SK-N-SH (cell line): ENCODE results near the gene PTMS. TPM values are rescaled to one million over a fixed set of nuclear protein-coding genes. Genes with fewer than 3 reads are reported as not detected.

Source experiments
- CTCF ChIA-PET: fragments of 300-600, 350-600 bp; formaldehyde crosslinking; extraction: SDS; loops from one replicate; lab custom pipeline; 2021; lab: Yijun Ruan, JAX
- POLR2A ChIA-PET: fragments of 350-600 bp; sonication (Branson Sonifier 250); formaldehyde crosslinking; extraction: SDS; loops from one replicate; lab custom pipeline; 2020; ENCODE audit warnings: antibody characterized with exemption, inconsistent platforms; lab: Yijun Ruan, JAX
- DNase-seq: peaks from one replicate; pipeline ENCODE4 v3.0.0; 2012
- H2AFZ ChIP-seq: fragments of 200-600 bp; sonication (generic); 2 replicates; pipeline ENCODE4 v1.8.1; 2016; ENCODE audit warnings: antibody characterized with exemption, mild to moderate bottlenecking, low read depth
- H3F3A ChIP-seq: fragments of 200-600 bp; sonication (generic); replicated peaks from 2 replicates; pipeline ENCODE3; 2016; ENCODE audit warnings: antibody characterized with exemption, mild to moderate bottlenecking; ENCODE audit not compliant: insufficient read depth
- H3K27ac ChIP-seq, 2 experiments: fragments of 200-500 bp in 1 of 2; fragments of 200-600 bp in 1 of 2; sonication (Bioruptor generic) in 1 of 2; sonication (generic), shearing (Covaris generic) in 1 of 2; 2 replicates each; pipeline versions ENCODE4 v1.5.1 to v1.6.1; 2014 to 2016; ENCODE audit warnings: low read depth in 2 of 2, inconsistent platforms in 1 of 2, low read length in 1 of 2, mild to moderate bottlenecking in 1 of 2, mixed read lengths in 1 of 2
- H3K27me3 ChIP-seq: fragments of 200-600 bp; sonication (generic), shearing (Covaris generic); 2 replicates; pipeline ENCODE4 v1.6.1; 2016; ENCODE audit warnings: mixed run types; ENCODE audit not compliant: insufficient read depth
- H3K36me3 ChIP-seq, 2 experiments: fragments of 200-500 bp in 1 of 2; fragments of 200-600 bp in 1 of 2; sonication (Bioruptor generic) in 1 of 2; sonication (generic) in 1 of 2; replicated peaks in 1 of 2; 2 replicates each; pipeline versions ENCODE3 to v1.5.1; 2014 to 2016; ENCODE audit warnings: low read length in 1 of 2, mild to moderate bottlenecking in 1 of 2; ENCODE audit not compliant: insufficient read depth in 2 of 2, control insufficient read depth in 1 of 2
- H3K4me1 ChIP-seq, 2 experiments: fragments of 200-500 bp in 1 of 2; fragments of 200-600 bp in 1 of 2; sonication (Bioruptor generic) in 1 of 2; sonication (generic), shearing (Covaris generic) in 1 of 2; 2 replicates each; pipeline versions ENCODE4 v1.5.1 to v1.6.1; 2014 to 2016; ENCODE audit warnings: low read depth in 1 of 2, low read length in 1 of 2, mixed run types in 1 of 2; ENCODE audit not compliant: insufficient read depth in 2 of 2, control insufficient read depth in 1 of 2
- H3K4me2 ChIP-seq: fragments of 200-600 bp; sonication (generic), shearing (Covaris generic); 2 replicates; pipeline ENCODE4 v1.6.1; 2017; ENCODE audit warnings: mixed run types
- H3K4me3 ChIP-seq, 2 experiments: fragments of 200-500 bp in 1 of 2; fragments of 200-600 bp in 1 of 2; sonication (Bioruptor generic) in 1 of 2; sonication (generic), shearing (Covaris generic) in 1 of 2; 2 replicates each; pipeline versions ENCODE4 v1.5.1 to v1.8.1; 2014 to 2016; ENCODE audit warnings: low read depth in 2 of 2, inconsistent platforms in 1 of 2, low read length in 1 of 2, mild to moderate bottlenecking in 1 of 2, mixed read lengths in 1 of 2, moderate library complexity in 1 of 2
- H3K79me2 ChIP-seq: fragments of 200-600 bp; sonication (generic); 2 replicates; pipeline ENCODE4 v1.8.1; 2017; ENCODE audit warnings: mild to moderate bottlenecking; ENCODE audit not compliant: insufficient read depth
- H3K9ac ChIP-seq: fragments of 200-600 bp; sonication (generic); 2 replicates; pipeline ENCODE4 v1.6.1; 2017; ENCODE audit warnings: mixed run types
- H3K9me2 ChIP-seq: fragments of 200-600 bp; sonication (generic); 2 replicates; pipeline ENCODE4 v1.6.1; 2017; ENCODE audit warnings: mixed run types
- H3K9me3 ChIP-seq: fragments of 200-600 bp; sonication (generic); 2 replicates; pipeline ENCODE4 v1.6.1; 2017; ENCODE audit warnings: mixed run types, mild to moderate bottlenecking, moderate library complexity
- H4K20me1 ChIP-seq: fragments of 200-600 bp; sonication (generic); 2 replicates; pipeline ENCODE4 v1.6.1; 2017; ENCODE audit warnings: mild to moderate bottlenecking, mixed run types; ENCODE audit not compliant: insufficient read depth
- CHD2 ChIP-seq: fragments of 150-350 bp; IDR thresholded peaks from 2 replicates; pipeline ENCODE4 v1.6.1; 2018; ENCODE audit warnings: low read length; ENCODE audit not compliant: partially characterized antibody
- ELF1 ChIP-seq: IDR thresholded peaks from 2 replicates; pipeline ENCODE4 v1.4.0; 2012
- EP300 ChIP-seq, 2 experiments: IDR thresholded peaks; 2 replicates each; pipeline versions ENCODE4 v1.4.0 to v1.6.1; 2012; ENCODE audit warnings: borderline replicate concordance in 1 of 2, low read depth in 1 of 2, low read length in 1 of 2
- EZH2phosphoT487 ChIP-seq: fragments of 200-600 bp; sonication (generic); IDR thresholded peaks from 2 replicates; pipeline ENCODE4 v1.6.1; 2017; ENCODE audit warnings: low read depth, mixed run types, mild to moderate bottlenecking, antibody characterized with exemption, moderate library complexity, borderline replicate concordance
- FOSL2 ChIP-seq: IDR thresholded peaks from 2 replicates; pipeline ENCODE4 v1.4.0; 2012; ENCODE audit warnings: low read depth, mild to moderate bottlenecking, moderate library complexity, borderline replicate concordance
- FOXJ3 ChIP-seq: sonication (generic); formaldehyde crosslinking; IDR thresholded peaks from 2 replicates; pipeline ENCODE4 v1.5.1; 2020; ENCODE audit warnings: mild to moderate bottlenecking, missing genetic modification reagents
- FOXM1 ChIP-seq: IDR thresholded peaks from 2 replicates; pipeline ENCODE4 v1.4.0; 2012; ENCODE audit warnings: low read depth, mild to moderate bottlenecking
- GABPA ChIP-seq: IDR thresholded peaks from 2 replicates; pipeline ENCODE4 v1.4.0; 2012; ENCODE audit warnings: low read depth, mild to moderate bottlenecking
- JUND ChIP-seq: IDR thresholded peaks from 2 replicates; pipeline ENCODE4 v1.4.0; 2012
- NFIC ChIP-seq: IDR thresholded peaks from 2 replicates; pipeline ENCODE4 v1.4.0; 2012; ENCODE audit warnings: borderline replicate concordance
- NRF1 ChIP-seq: IDR thresholded peaks from 2 replicates; pipeline ENCODE4 v1.6.1; 2012; ENCODE audit warnings: low read depth, mild to moderate bottlenecking, low read length
- POLR2AphosphoS5 ChIP-seq: IDR thresholded peaks from 2 replicates; pipeline ENCODE4 v1.6.1; 2012; ENCODE audit warnings: low read depth, low read length
- RCOR1 ChIP-seq: fragments of 150-350 bp; IDR thresholded peaks from 2 replicates; pipeline ENCODE4 v1.6.1; 2017; ENCODE audit warnings: antibody characterized with exemption, low read length
- SIN3A ChIP-seq: IDR thresholded peaks from 2 replicates; pipeline ENCODE4 v1.6.1; 2012; ENCODE audit warnings: low read depth, mild to moderate bottlenecking, low read length, moderate library complexity, borderline replicate concordance
- TCF12 ChIP-seq: IDR thresholded peaks from 2 replicates; pipeline ENCODE4 v1.4.0; 2012
- TEAD4 ChIP-seq: IDR thresholded peaks from 2 replicates; pipeline ENCODE4 v1.4.0; 2012; ENCODE audit warnings: mild to moderate bottlenecking, borderline replicate concordance; ENCODE audit not compliant: insufficient read depth
- YY1 ChIP-seq: IDR thresholded peaks from 2 replicates; pipeline ENCODE4 v1.4.0; 2012; ENCODE audit warnings: low read depth, mild to moderate bottlenecking
- WGBS: methylation state at CpG from one replicate; pipeline ENCODE4 v1.1.6; 2017; ENCODE audit warnings: low lambda C conversion rate; 5-methylcytosine and 5-hydroxymethylcytosine counted together
- polyA plus RNA-seq, 3 experiments: library from polyadenylated mRNA; depleted of rRNA; stranded (reverse); fragments of >200 nt; gene quantifications; 2 replicates each; pipeline ENCODE4 v1.2.3, GENCODE V29; 2012
- TF ChIP-seq, protein P1 (sequence below): fragments of 150-350 bp; IDR thresholded peaks from 2 replicates; pipeline ENCODE4 v1.6.1; 2016; ENCODE audit warnings: mild to moderate bottlenecking, low read depth, low read length
- TF ChIP-seq, protein P2 (sequence below): fragments of 150-350 bp; IDR thresholded peaks from 2 replicates; pipeline ENCODE4 v1.6.1; 2017; ENCODE audit warnings: antibody characterized with exemption, low read length, low read depth, borderline replicate concordance
- TF ChIP-seq, protein P3 (sequence below): IDR thresholded peaks from 2 replicates; pipeline ENCODE4 v1.6.1; 2012; ENCODE audit warnings: mild to moderate bottlenecking, low read depth, low read length, moderate library complexity
- TF ChIP-seq, protein P4 (sequence below): IDR thresholded peaks from 2 replicates; pipeline ENCODE4; 2012
- TF ChIP-seq, protein P5 (sequence below): IDR thresholded peaks from 2 replicates; pipeline ENCODE4 v1.4.0; 2012; ENCODE audit warnings: low read depth

The PTMS gene
- polyA plus RNA-seq, 1 of the 3 experiments (the other 2 are of a cell fraction), result 661 TPM

DNA sequence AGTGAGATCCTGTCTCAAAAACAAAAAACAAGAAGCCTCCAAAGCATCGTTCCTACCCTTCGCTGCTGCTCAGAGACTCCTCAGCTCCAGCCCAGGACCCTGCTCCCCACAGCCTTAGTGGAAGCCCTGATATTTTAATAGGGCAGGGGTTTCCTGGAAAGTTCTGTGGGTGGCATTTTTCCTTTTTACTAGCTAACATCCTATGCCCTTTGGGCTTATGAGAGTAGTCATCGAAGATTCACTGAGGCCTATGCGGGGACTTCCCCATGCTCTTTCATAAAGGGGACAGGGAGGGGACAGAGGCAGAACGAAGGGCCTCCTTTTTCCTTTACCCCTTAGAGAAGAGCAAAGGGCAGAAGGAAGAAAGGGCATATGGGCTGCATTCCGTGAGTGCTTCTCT, 14.4 kb downstream of the PTMS start:
- H3K27me3 ChIP-seq, result no peaks in the 10 kb centered on the region
- H2AFZ ChIP-seq, result no peak overlapping the region
- H3K9ac ChIP-seq, result no peak overlapping the region
- H4K20me1 ChIP-seq, result no peaks in the 10 kb centered on the region
- POLR2A ChIA-PET, result interaction anchor here (1.3 kb wide), 1 partner anchor 27 kb away, joined by 4 read pairs; no protein-coding TSS in a partner anchor
- TF ChIP-seq EP300 (IDR thresholded peaks at IDR 0.05; ENCODE audit: borderline replicate concordance in 1 of 2, low read depth in 1 of 2, low read length in 1 of 2), result no peak
- no peak for TF ChIP-seq NFIC
- no peak for TF ChIP-seq CHD2
- no peak for TF ChIP-seq JUND
- TF ChIP-seq NRF1, result no peak
- no peak for TF ChIP-seq SIN3A
- TF ChIP-seq, protein P1, sequence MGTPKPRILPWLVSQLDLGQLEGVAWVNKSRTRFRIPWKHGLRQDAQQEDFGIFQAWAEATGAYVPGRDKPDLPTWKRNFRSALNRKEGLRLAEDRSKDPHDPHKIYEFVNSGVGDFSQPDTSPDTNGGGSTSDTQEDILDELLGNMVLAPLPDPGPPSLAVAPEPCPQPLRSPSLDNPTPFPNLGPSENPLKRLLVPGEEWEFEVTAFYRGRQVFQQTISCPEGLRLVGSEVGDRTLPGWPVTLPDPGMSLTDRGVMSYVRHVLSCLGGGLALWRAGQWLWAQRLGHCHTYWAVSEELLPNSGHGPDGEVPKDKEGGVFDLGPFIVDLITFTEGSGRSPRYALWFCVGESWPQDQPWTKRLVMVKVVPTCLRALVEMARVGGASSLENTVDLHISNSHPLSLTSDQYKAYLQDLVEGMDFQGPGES, result no peak
- TF ChIP-seq RCOR1, result no peak
- no peak for TF ChIP-seq FOXM1
- TF ChIP-seq, protein P2, sequence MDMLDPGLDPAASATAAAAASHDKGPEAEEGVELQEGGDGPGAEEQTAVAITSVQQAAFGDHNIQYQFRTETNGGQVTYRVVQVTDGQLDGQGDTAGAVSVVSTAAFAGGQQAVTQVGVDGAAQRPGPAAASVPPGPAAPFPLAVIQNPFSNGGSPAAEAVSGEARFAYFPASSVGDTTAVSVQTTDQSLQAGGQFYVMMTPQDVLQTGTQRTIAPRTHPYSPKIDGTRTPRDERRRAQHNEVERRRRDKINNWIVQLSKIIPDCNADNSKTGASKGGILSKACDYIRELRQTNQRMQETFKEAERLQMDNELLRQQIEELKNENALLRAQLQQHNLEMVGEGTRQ, result no peak
- TF ChIP-seq YY1, result no peak
- TF ChIP-seq FOXJ3 (CRISPR knock-in tag), result no peak
- no peak overlapping the region for H3K4me3 ChIP-seq
- no peak overlapping the region for H3K4me2 ChIP-seq
- peaks cover 0 to 8% of the 10 kb centered on the region in 2 experiments; a peak in 1 of 4 replicates for H3K4me1 ChIP-seq
- peaks cover 3 to 4% of the 10 kb centered on the region in 2 experiments for H3K36me3 ChIP-seq
- no peaks in the 10 kb centered on the region for H3K9me2 ChIP-seq
- H3K27ac ChIP-seq, result no peak overlapping the region
- DNase-seq, result no peak
- H3K79me2 ChIP-seq, result no peaks in the 10 kb centered on the region
- H3K9me3 ChIP-seq, result no peaks in the 10 kb centered on the region
- CTCF ChIA-PET, result interaction anchor here (0.7 to 7.7 kb wide), 11 partner anchors 9 to 89 kb away, joined by 3 to 91 read pairs (median 4); partner anchors contain the start of genes CD4, GPR162, MLF2 and PTMS
- peaks cover 7% of the 10 kb centered on the region for H3F3A ChIP-seq
- 90% methylated on average over 6 of the region's 6 CpGs for WGBS

DNA sequence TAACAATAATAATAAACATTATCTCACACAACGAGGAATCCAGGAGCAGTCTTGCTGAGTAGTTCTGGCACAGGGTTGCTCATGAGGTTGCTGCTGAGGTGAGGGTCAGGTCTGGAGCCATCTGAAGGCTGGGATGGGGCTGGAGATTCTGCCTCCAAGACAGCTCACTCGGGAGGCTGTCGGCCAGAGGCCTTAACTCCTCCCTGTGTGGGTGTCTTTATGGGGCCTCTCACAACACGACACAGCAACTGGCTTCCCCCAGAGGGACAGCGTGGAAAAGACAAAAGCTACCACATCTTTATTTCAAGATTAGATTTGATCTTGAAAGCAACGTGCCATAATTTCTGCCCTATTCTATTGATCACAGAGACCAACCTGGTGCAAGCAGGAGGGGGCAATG, 16.0 kb downstream of the PTMS start:
- Histone ChIP-seq H2AFZ (no peak overlapping the region), H3K36me3 (no peaks in the 10 kb centered on the region), H3K9me3 (no peaks in the 10 kb centered on the region), H3K27me3 (no peaks in the 10 kb centered on the region), H3K9ac (no peak overlapping the region), H3K4me3 (no peak overlapping the region), H3K27ac (no peak overlapping the region), H3K79me2 (no peaks in the 10 kb centered on the region), H3K9me2 (no peaks in the 10 kb centered on the region), H3F3A (peaks cover 7% of the 10 kb centered on the region), H3K4me1 (peaks cover 0 to 8% of the 10 kb centered on the region in 2 experiments; a peak in 1 of 4 replicates), H4K20me1 (no peaks in the 10 kb centered on the region), H3K4me2 (no peak overlapping the region)
- DNase-seq, result no peak
- 76% methylated on average over 6 of the region's 6 CpGs for WGBS
- ChIA-PET POLR2A (no interaction called here), CTCF (interaction anchor here (1.0 to 7.7 kb wide), 5 partner anchors 24 to 87 kb away, joined by 3 to 74 read pairs (median 3); partner anchors contain the start of genes GPR162 and MLF2)
- TF ChIP-seq, protein P3, sequence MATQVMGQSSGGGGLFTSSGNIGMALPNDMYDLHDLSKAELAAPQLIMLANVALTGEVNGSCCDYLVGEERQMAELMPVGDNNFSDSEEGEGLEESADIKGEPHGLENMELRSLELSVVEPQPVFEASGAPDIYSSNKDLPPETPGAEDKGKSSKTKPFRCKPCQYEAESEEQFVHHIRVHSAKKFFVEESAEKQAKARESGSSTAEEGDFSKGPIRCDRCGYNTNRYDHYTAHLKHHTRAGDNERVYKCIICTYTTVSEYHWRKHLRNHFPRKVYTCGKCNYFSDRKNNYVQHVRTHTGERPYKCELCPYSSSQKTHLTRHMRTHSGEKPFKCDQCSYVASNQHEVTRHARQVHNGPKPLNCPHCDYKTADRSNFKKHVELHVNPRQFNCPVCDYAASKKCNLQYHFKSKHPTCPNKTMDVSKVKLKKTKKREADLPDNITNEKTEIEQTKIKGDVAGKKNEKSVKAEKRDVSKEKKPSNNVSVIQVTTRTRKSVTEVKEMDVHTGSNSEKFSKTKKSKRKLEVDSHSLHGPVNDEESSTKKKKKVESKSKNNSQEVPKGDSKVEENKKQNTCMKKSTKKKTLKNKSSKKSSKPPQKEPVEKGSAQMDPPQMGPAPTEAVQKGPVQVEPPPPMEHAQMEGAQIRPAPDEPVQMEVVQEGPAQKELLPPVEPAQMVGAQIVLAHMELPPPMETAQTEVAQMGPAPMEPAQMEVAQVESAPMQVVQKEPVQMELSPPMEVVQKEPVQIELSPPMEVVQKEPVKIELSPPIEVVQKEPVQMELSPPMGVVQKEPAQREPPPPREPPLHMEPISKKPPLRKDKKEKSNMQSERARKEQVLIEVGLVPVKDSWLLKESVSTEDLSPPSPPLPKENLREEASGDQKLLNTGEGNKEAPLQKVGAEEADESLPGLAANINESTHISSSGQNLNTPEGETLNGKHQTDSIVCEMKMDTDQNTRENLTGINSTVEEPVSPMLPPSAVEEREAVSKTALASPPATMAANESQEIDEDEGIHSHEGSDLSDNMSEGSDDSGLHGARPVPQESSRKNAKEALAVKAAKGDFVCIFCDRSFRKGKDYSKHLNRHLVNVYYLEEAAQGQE, result no peak
- no peak for TF ChIP-seq EP300 (IDR thresholded peaks at IDR 0.05; ENCODE audit: borderline replicate concordance in 1 of 2, low read depth in 1 of 2, low read length in 1 of 2)
- no peak for TF ChIP-seq NFIC
- TF ChIP-seq GABPA, result no peak
- TF ChIP-seq, protein P4, sequence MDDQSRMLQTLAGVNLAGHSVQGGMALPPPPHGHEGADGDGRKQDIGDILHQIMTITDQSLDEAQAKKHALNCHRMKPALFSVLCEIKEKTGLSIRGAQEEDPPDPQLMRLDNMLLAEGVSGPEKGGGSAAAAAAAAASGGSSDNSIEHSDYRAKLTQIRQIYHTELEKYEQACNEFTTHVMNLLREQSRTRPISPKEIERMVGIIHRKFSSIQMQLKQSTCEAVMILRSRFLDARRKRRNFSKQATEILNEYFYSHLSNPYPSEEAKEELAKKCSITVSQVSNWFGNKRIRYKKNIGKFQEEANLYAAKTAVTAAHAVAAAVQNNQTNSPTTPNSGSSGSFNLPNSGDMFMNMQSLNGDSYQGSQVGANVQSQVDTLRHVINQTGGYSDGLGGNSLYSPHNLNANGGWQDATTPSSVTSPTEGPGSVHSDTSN, result no peak
- TF ChIP-seq, protein P5, sequence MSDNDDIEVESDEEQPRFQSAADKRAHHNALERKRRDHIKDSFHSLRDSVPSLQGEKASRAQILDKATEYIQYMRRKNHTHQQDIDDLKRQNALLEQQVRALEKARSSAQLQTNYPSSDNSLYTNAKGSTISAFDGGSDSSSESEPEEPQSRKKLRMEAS, result no peak
- TF ChIP-seq FOSL2, result no peak
- TF ChIP-seq CHD2, result no peak
- no peak for TF ChIP-seq EZH2phosphoT487
- TF ChIP-seq POLR2AphosphoS5, result no peak
- TF ChIP-seq FOXJ3 (CRISPR knock-in tag), result no peak
- TF ChIP-seq ELF1, result no peak
- TF ChIP-seq TCF12, result no peak
- no peak for TF ChIP-seq NRF1
- no peak for TF ChIP-seq TEAD4
- no peak for TF ChIP-seq JUND
